H9 (cell line): Measurements from ENCODE around the gene U2AF1L4. TPM values are rescaled to one million over a fixed set of nuclear protein-coding genes. Genes with fewer than 3 reads are reported as not detected.

Experiments
- DNase-seq: peaks from one replicate; pipeline ENCODE4 v3.0.0-alpha.2; 2017
- H2AFZ ChIP-seq: one replicate; pipeline ENCODE4 v1.6.1; 2013; ENCODE audit warnings: mild to moderate bottlenecking, low read length, control low read depth, moderate library complexity
- H2AK5ac ChIP-seq: 2 replicates; pipeline ENCODE4 v1.6.1; 2013; ENCODE audit warnings: low read length, control low read depth, mixed read lengths; ENCODE audit not compliant: insufficient read length
- H2BK120ac ChIP-seq: one replicate; pipeline ENCODE4 v1.6.1; 2013; ENCODE audit warnings: low read depth, mild to moderate bottlenecking, low read length, control low read depth, inconsistent platforms; ENCODE audit not compliant: poor library complexity, severe bottlenecking
- H2BK12ac ChIP-seq: 2 replicates; pipeline ENCODE4 v1.6.1; 2013; ENCODE audit warnings: low read length, control low read depth, mixed read lengths, low read depth; ENCODE audit not compliant: insufficient read length
- H2BK15ac ChIP-seq: 2 replicates; pipeline ENCODE4 v1.6.1; 2013; ENCODE audit warnings: low read depth, low read length, control low read depth
- H2BK20ac ChIP-seq: one replicate; pipeline ENCODE4 v1.6.1; 2013; ENCODE audit warnings: low read depth, mild to moderate bottlenecking, low read length, control low read depth, inconsistent platforms; ENCODE audit not compliant: poor library complexity, severe bottlenecking
- H2BK5ac ChIP-seq: 2 replicates; pipeline ENCODE4 v1.6.1; 2013; ENCODE audit warnings: low read length, control low read depth, mixed read lengths; ENCODE audit not compliant: insufficient read length
- H3K14ac ChIP-seq: 2 replicates; pipeline ENCODE4 v1.6.1; 2013; ENCODE audit warnings: low read length, control low read depth; ENCODE audit not compliant: insufficient read depth
- H3K18ac ChIP-seq: 2 replicates; pipeline ENCODE4 v1.6.1; 2013; ENCODE audit warnings: low read depth, mild to moderate bottlenecking, mixed read lengths, low read length, control low read depth; ENCODE audit not compliant: insufficient read length
- H3K23ac ChIP-seq: 2 replicates; pipeline ENCODE4 v1.6.1; 2013; ENCODE audit warnings: low read length, control low read depth, mixed read lengths, low read depth; ENCODE audit not compliant: insufficient read length
- H3K23me2 ChIP-seq: 2 replicates; pipeline ENCODE4 v1.6.1; 2013; ENCODE audit warnings: low read depth, mild to moderate bottlenecking, mixed read lengths, low read length, control low read depth; ENCODE audit not compliant: insufficient read length, poor library complexity, severe bottlenecking
- H3K27ac ChIP-seq: 2 replicates; pipeline ENCODE4 v1.5.1; 2013; ENCODE audit warnings: low read length, control low read depth, mixed read lengths, low read depth; ENCODE audit not compliant: insufficient read length
- H3K27me3 ChIP-seq: 2 replicates; pipeline ENCODE4 v1.6.1; 2013; ENCODE audit warnings: low read length, control low read depth, inconsistent platforms; ENCODE audit not compliant: insufficient read depth
- H3K4ac ChIP-seq: 2 replicates; pipeline ENCODE4 v1.6.1; 2013; ENCODE audit warnings: low read depth, mild to moderate bottlenecking, control low read depth, inconsistent platforms, low read length, moderate library complexity
- H3K4me1 ChIP-seq: 2 replicates; pipeline ENCODE4 v1.6.1; 2013; ENCODE audit warnings: low read length, control low read depth, inconsistent platforms; ENCODE audit not compliant: insufficient read depth
- H3K4me2 ChIP-seq: 2 replicates; pipeline ENCODE4 v1.6.1; 2013; ENCODE audit warnings: low read length, control low read depth, mixed read lengths; ENCODE audit not compliant: insufficient read length, insufficient read depth
- H3K56ac ChIP-seq: 2 replicates; pipeline ENCODE4 v1.6.1; 2013; ENCODE audit warnings: low read depth, mild to moderate bottlenecking, mixed read lengths, low read length, control low read depth; ENCODE audit not compliant: insufficient read length
- H3K79me1 ChIP-seq: 2 replicates; pipeline ENCODE4 v1.6.1; 2013; ENCODE audit warnings: low read depth, mild to moderate bottlenecking, moderate library complexity, low read length, control low read depth, inconsistent platforms; ENCODE audit not compliant: insufficient read depth, poor library complexity, severe bottlenecking
- H3K79me2 ChIP-seq: 2 replicates; pipeline ENCODE4 v1.6.1; 2013; ENCODE audit warnings: low read length, control low read depth, inconsistent platforms; ENCODE audit not compliant: insufficient read depth
- H3K9ac ChIP-seq: 2 replicates; pipeline ENCODE4 v1.6.1; 2013; ENCODE audit warnings: low read length, control low read depth, mixed read lengths; ENCODE audit not compliant: insufficient read length; ENCODE audit errors: extremely low read depth
- H3K9me3 ChIP-seq: one replicate; pipeline ENCODE4 v1.6.1; 2013; ENCODE audit warnings: low read depth, low read length, inconsistent platforms; ENCODE audit not compliant: control insufficient read depth
- H3T11ph ChIP-seq: one replicate; pipeline ENCODE4 v1.6.1; 2013; ENCODE audit warnings: mild to moderate bottlenecking, low read length, control low read depth, inconsistent platforms
- H4K20me1 ChIP-seq: one replicate; pipeline ENCODE4 v1.6.1; 2013; ENCODE audit not compliant: control insufficient read depth, insufficient read length, insufficient read depth
- H4K5ac ChIP-seq: 2 replicates; pipeline ENCODE4 v1.6.1; 2013; ENCODE audit warnings: low read depth, mild to moderate bottlenecking, mixed read lengths, low read length, control low read depth; ENCODE audit not compliant: insufficient read length
- H4K8ac ChIP-seq: replicated peaks from 2 replicates; pipeline ENCODE4 v1.6.1; 2013; ENCODE audit warnings: low read length, control low read depth, mixed read lengths, low read depth; ENCODE audit not compliant: insufficient read length
- H4K91ac ChIP-seq: 2 replicates; pipeline ENCODE4 v1.6.1; 2013; ENCODE audit warnings: low read depth, mild to moderate bottlenecking, moderate library complexity, mixed read lengths, low read length, control low read depth; ENCODE audit not compliant: insufficient read length
- H3K27ac Mint-ChIP-seq, 3 experiments: 2 replicates in 2 of 3; 3 replicates in 1 of 3; pipeline ENCODE4 v1.8.0; 2020 to 2021; ENCODE audit warnings: mixed read lengths in 3 of 3, mild to moderate bottlenecking in 1 of 3, moderate library complexity in 1 of 3
- H3K27me3 Mint-ChIP-seq: 2 replicates; pipeline ENCODE4 v1.8.0; 2021; ENCODE audit warnings: low read depth, mild to moderate bottlenecking, moderate library complexity, mixed read lengths
- H3K36me3 Mint-ChIP-seq, 3 experiments: 2 replicates in 2 of 3; 3 replicates in 1 of 3; pipeline ENCODE4 v1.8.0; 2020 to 2021; ENCODE audit warnings: low read depth in 3 of 3, mixed read lengths in 3 of 3; ENCODE audit not compliant: insufficient read depth in 1 of 3
- H3K4me1 Mint-ChIP-seq, 2 experiments: 2 replicates each; pipeline ENCODE4 v1.8.0; 2020; ENCODE audit warnings: mixed read lengths in 2 of 2
- H3K4me3 Mint-ChIP-seq, 2 experiments: 2 replicates in 1 of 2; 3 replicates in 1 of 2; pipeline ENCODE4 v1.8.0; 2020 to 2021; ENCODE audit warnings: mild to moderate bottlenecking in 2 of 2, mixed read lengths in 2 of 2, moderate library complexity in 1 of 2
- H3K9me3 Mint-ChIP-seq, 2 experiments: 2 replicates in 1 of 2; 3 replicates in 1 of 2; pipeline ENCODE4 v1.8.0; 2020; ENCODE audit warnings: mild to moderate bottlenecking in 2 of 2, mixed read lengths in 2 of 2, moderate library complexity in 1 of 2
- WGBS: extraction: QIAGEN DNeasy Blood & Tissue Kit; methylation state at CpG from one replicate; pipeline ENCODE4 v1.1.7; 2013; ENCODE audit warnings: missing lambda C conversion rate, low lambda C conversion rate, mixed read lengths; ENCODE audit not compliant: insufficient read length; ENCODE audit errors: extremely low coverage; 5-methylcytosine and 5-hydroxymethylcytosine counted together
- total RNA-seq: library from RNA; stranded (reverse); gene quantifications from 2 replicates; pipeline ENCODE4 v1.2.1, GENCODE V29; 2021
- TF ChIP-seq, protein P1 (sequence below): fragments of 200-600 bp; sonication (generic); conservative IDR thresholded peaks from 3 replicates; pipeline ENCODE4 v1.8.0; 2021; ENCODE audit warnings: antibody characterized with exemption, mild to moderate bottlenecking

Gene U2AF1L4
- total RNA-seq, 1 experiment from 2014 or later = 16.8 TPM

DNA sequence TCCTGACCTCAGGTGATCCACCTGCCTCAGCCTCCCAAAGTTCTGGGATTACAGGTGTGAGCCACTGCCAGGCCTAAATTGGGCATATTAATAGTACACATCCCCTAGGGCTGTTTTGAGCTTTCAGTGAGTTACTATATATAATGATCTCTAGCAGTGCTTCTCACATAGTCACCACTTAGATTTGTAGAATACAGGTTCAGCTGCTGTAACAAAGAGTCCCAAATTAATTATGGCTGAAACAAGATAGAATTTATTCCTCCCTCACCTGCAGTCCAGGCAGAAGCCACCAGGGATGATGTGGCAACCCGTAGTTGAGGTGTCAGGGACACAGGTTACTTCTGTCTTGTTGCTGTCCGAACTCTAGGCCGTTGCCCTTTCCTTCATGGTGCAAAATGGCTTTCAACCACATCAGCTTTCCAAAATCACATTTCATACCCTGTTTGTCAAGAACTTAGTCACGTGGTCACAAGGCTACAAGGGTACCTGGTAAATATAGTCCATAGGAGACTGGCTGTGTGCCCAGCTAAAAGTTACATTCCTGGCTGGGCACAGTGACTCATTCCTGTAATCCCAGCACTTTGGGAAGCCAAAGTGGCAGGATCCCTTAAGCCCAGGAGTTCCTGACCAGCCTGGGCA lies 15.6 kb upstream of the U2AF1L4 start:
- Mint-ChIP-seq H3K9me3 (no peaks in the 10 kb centered on the region), H3K36me3 (peaks cover 6 to 41% (median 40%) of the 10 kb centered on the region in 3 experiments; a peak in 6 of 7 replicates), H3K27ac (no peak overlapping the region), H3K27me3 (peaks cover 3% of the 10 kb centered on the region; the same call in 1 of the 2 replicates), H3K4me3 (no peak overlapping the region; a peak in 1 of 5 replicates), H3K4me1 (peaks cover 10 to 19% of the 10 kb centered on the region in 2 experiments)
- WGBS = no CpG with 5 or more reads among the region's 4 CpGs
- Histone ChIP-seq H4K91ac (no peak overlapping the region), H2AK5ac (no peak overlapping the region), H3K4ac (no peak overlapping the region), H3K27ac (no peak overlapping the region), H3K79me2 (no peaks in the 10 kb centered on the region), H3K4me2 (no peak overlapping the region), H2BK5ac (no peak overlapping the region), H3T11ph (no peak overlapping the region), H2BK120ac (no peak overlapping the region), H3K23ac (no peak overlapping the region), H3K18ac (no peak overlapping the region), H3K23me2 (peaks cover 13% of the 10 kb centered on the region), H4K20me1 (no peaks in the 10 kb centered on the region), H2BK15ac (no peak overlapping the region), H2AFZ (no peak overlapping the region), H2BK12ac (no peak overlapping the region), H3K9me3 (no peaks in the 10 kb centered on the region), H2BK20ac (no peak overlapping the region), H4K5ac (no peak overlapping the region), H3K4me1 (no peaks in the 10 kb centered on the region), H4K8ac (no peak overlapping the region), H3K9ac (no peak overlapping the region), H3K56ac (no peak overlapping the region), H3K14ac (no peak overlapping the region), H3K79me1 (no peaks in the 10 kb centered on the region), H3K27me3 (no peaks in the 10 kb centered on the region)
- TF ChIP-seq, protein P1, sequence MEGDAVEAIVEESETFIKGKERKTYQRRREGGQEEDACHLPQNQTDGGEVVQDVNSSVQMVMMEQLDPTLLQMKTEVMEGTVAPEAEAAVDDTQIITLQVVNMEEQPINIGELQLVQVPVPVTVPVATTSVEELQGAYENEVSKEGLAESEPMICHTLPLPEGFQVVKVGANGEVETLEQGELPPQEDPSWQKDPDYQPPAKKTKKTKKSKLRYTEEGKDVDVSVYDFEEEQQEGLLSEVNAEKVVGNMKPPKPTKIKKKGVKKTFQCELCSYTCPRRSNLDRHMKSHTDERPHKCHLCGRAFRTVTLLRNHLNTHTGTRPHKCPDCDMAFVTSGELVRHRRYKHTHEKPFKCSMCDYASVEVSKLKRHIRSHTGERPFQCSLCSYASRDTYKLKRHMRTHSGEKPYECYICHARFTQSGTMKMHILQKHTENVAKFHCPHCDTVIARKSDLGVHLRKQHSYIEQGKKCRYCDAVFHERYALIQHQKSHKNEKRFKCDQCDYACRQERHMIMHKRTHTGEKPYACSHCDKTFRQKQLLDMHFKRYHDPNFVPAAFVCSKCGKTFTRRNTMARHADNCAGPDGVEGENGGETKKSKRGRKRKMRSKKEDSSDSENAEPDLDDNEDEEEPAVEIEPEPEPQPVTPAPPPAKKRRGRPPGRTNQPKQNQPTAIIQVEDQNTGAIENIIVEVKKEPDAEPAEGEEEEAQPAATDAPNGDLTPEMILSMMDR = no peak
- no peak for DNase-seq
